Placental pericyte (primary cell): Measurements from ENCODE around the gene TMEM89. TPM values are rescaled to one million over a fixed set of nuclear protein-coding genes. Genes with fewer than 3 reads are reported as not detected.

ENCODE experiments used
- total RNA-seq: library from RNA; depleted of rRNA; stranded (reverse); fragments of >200 nt; gene quantifications from 2 replicates; pipeline ENCODE4 v1.2.3, GENCODE V29; 2012

The TMEM89 gene
- not detected in 2 replicates for total RNA-seq

GRCh38 chr3:48621461-48621869, at the start of gene TMEM89:
TMEM89 (minus strand) TSS chr3:48621769; CDS start chr3:48621756, 13 bp downstream.

GRCh38 chr3:48662753-48663488, 41.4 kb upstream of the TMEM89 start, which contains the start of gene CELSR3:
CELSR3 (minus strand) TSS chr3:48662886; CDS start chr3:48662634, 252 bp downstream.

GRCh38 chr3:48635222-48636021, 13.9 kb upstream of the TMEM89 start, which contains the start of gene SLC26A6:
SLC26A6 (minus strand) TSS chr3:48635461; CDS start chr3:48635393, 68 bp downstream.

GRCh38 chr3:48609088-48610005, 12.2 kb downstream of the TMEM89 start, which contains the start of gene UQCRC1:
UQCRC1 (minus strand) TSS chr3:48609646; CDS start chr3:48609620, 26 bp downstream.

GRCh38 chr3:48595075-48595525, 26.5 kb downstream of the TMEM89 start, which contains the start of gene COL7A1:
COL7A1 (minus strand) TSS chr3:48595329; CDS start chr3:48595159, 170 bp downstream.

Other genes starting within 250 kb of the TMEM89 start
- gene FBXW12, start 249.6 kb downstream of the TMEM89 start, total RNA-seq, result not detected in 2 replicates
- gene PLXNB1, start 191.7 kb downstream of the TMEM89 start, total RNA-seq, result 16.9 and 37.4 TPM in 2 replicates
- 15.3 and 17.1 TPM in 2 replicates for gene CCDC51, start 181.7 kb downstream of the TMEM89 start, total RNA-seq
- 108 and 139 TPM in 2 replicates for gene TMA7, start 181.5 kb downstream of the TMEM89 start, total RNA-seq
- gene ATRIP, start 175.0 kb downstream of the TMEM89 start, total RNA-seq, result 3.1 and 15.2 TPM in 2 replicates
- 192 and 194 TPM in 2 replicates for gene SHISA5, start 117.6 kb downstream of the TMEM89 start, total RNA-seq
- 7.9 and 45.8 TPM in 2 replicates for gene PFKFB4, start 65.0 kb downstream of the TMEM89 start, total RNA-seq
- 2.2 and 25.1 TPM in 2 replicates for gene UCN2, start 58.0 kb downstream of the TMEM89 start, total RNA-seq
- gene COL7A1, start 26.4 kb downstream of the TMEM89 start, total RNA-seq, result 23.6 and 259 TPM in 2 replicates
- gene UQCRC1, start 12.1 kb downstream of the TMEM89 start, total RNA-seq, result 448 and 544 TPM in 2 replicates
- gene SLC26A6, start 13.7 kb upstream of the TMEM89 start, total RNA-seq, result 49.5 and 53.8 TPM in 2 replicates
- 1.1 and 2.4 TPM in 2 replicates for gene CELSR3, start 41.1 kb upstream of the TMEM89 start, total RNA-seq
- gene NCKIPSD, start 64.1 kb upstream of the TMEM89 start, total RNA-seq, result 21.9 and 23.8 TPM in 2 replicates
- gene IP6K2, start 95.5 kb upstream of the TMEM89 start, total RNA-seq, result 38.7 and 39.9 TPM in 2 replicates
- gene PRKAR2A, start 226.1 kb upstream of the TMEM89 start, total RNA-seq, result 35.5 and 73.4 TPM in 2 replicates